Measurements from ENCODE around the gene MKX. TPM values are rescaled to one million over a fixed set of nuclear protein-coding genes. Genes with fewer than 3 reads are reported as not detected.
A peak's percentile ranks its signal among the peaks of the same experiment; 100 is the strongest.

MKX gene
- total RNA-seq, 4 donors from 2014 or later = 0.19 to 3.3 (median 1.4) TPM

DNA sequence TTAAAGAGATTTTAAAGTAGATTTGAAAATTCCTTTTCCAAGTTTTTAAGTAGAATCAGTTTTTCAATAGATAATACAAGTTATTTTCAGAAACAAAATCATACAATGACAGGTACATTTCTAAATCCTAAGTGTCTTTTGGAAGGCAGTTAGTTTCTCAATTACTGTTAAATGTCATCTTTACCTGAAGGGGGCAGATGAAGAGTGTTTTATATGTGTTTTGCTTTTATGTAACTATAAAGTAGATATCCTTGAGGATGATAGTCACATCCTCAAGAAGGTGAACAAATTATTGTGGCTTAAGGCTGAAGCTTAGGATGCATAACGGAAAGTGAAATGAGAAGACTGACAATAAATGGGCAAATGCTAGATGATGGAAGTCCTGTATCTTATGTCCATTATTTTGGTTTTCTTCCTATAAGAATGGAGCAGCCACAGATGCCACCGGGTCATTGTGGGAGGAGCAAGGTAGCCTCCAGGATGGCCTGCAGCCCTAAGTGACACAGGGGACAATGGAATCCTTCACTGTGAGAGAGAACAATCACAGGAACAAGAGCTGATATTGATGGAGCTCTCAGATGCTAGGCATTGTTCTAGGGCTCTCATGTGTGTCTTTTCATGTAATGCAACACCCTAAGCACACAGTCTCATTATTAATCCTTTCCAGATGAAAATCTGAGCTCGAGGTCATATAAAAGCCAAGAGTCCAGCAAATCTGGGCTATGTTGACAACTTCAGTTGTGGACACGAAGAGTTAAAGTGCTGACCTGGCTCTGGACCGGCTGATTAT lies 14.1 kb upstream of the MKX start:
- no peak overlapping the region for H3K4me3 ChIP-seq
- no peak overlapping the region for H3K27ac ChIP-seq
- no peaks in the 10 kb centered on the region for H3K9me3 ChIP-seq
- no peak for DNase-seq
- H3K27me3 ChIP-seq = peaks cover 0 to 14% (median 0%) of the 10 kb centered on the region in 4 donors
- no peaks in the 10 kb centered on the region for H3K4me1 ChIP-seq
- 61 to 62% methylated on average over 5 of the region's 5 CpGs for WGBS, 2 donors
- no peak for TF ChIP-seq POLR2A (IDR thresholded peaks at IDR 0.05)
- TF ChIP-seq, protein P1, sequence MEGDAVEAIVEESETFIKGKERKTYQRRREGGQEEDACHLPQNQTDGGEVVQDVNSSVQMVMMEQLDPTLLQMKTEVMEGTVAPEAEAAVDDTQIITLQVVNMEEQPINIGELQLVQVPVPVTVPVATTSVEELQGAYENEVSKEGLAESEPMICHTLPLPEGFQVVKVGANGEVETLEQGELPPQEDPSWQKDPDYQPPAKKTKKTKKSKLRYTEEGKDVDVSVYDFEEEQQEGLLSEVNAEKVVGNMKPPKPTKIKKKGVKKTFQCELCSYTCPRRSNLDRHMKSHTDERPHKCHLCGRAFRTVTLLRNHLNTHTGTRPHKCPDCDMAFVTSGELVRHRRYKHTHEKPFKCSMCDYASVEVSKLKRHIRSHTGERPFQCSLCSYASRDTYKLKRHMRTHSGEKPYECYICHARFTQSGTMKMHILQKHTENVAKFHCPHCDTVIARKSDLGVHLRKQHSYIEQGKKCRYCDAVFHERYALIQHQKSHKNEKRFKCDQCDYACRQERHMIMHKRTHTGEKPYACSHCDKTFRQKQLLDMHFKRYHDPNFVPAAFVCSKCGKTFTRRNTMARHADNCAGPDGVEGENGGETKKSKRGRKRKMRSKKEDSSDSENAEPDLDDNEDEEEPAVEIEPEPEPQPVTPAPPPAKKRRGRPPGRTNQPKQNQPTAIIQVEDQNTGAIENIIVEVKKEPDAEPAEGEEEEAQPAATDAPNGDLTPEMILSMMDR (IDR thresholded peaks at IDR 0.05) = peak in 1 of 6 experiments; percentile 9
- no peaks in the 10 kb centered on the region for H3K36me3 ChIP-seq
- intact Hi-C loops (cut with DNase I) = no loop called here

DNA sequence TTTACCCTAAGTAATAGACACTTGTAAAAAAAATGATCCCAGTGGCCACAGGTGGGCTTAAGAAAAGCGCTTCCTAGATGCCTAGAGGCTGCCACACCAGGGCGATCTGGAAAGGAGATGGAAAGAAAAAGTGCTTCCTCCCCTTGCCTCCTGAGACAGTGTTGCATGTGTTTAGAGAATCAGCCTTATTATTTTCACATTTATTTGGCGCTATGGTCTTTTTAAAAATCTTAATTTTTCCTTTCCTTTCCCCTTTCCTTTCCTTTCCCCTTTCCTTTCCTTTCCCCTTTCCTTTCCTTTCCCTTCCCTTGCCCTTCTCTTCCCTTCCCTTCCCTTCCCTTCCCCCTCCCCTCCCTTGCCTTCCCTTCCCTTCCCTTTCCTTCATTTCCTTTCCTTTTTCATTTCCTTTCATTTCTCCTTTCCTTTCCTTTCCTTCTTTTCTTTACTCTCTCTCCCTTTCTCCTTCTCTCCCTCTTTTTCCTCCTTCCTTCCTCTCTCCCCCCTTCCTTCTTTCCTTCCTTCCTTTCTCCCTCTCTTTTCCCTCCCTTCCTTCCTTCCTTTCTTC lies 7.1 kb upstream of the MKX start:
- Histone ChIP-seq H3K4me3 (no peak overlapping the region), H3K4me1 (no peaks in the 10 kb centered on the region), H3K27ac (no peak overlapping the region), H3K27me3 (peaks cover 0 to 59% (median 0%) of the 10 kb centered on the region in 4 donors), H3K9me3 (no peaks in the 10 kb centered on the region), H3K36me3 (no peaks in the 10 kb centered on the region)
- intact Hi-C loops (cut with DNase I) = no loop called here
- 62 to 91% methylated on average over 3 of the region's 3 CpGs for WGBS, 2 donors
- TF ChIP-seq, protein P1 (IDR thresholded peaks at IDR 0.05) = no peak
- TF ChIP-seq POLR2A (IDR thresholded peaks at IDR 0.05) = no peak
- no peak for DNase-seq

DNA sequence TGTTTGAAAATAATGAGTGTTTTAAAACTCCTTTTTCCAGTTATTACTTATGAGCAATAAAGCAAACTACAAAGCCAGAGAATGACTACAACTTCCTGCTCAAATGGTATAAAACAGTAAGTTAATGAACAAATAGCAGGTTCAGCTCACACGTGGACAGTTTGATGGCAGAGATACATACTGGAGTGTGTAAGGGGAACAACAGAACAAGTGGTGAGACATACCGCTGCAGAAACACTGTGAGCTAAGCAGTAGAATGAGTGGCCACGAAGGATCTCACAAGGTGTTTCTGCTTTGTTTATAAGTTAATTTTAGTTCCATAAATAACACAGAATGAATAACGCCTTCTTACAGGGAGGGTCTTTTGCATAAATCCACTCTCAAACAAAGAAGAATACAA lies 3.0 kb upstream of the MKX start:
- intact Hi-C loops (cut with DNase I) = loop anchor here (10.0 kb wide), 1 partner anchor 486 kb away; no protein-coding TSS in a partner anchor
- Histone ChIP-seq H3K36me3 (no peaks in the 10 kb centered on the region), H3K27ac (no peak overlapping the region), H3K9me3 (no peaks in the 10 kb centered on the region), H3K4me1 (peaks cover 22 to 35% (median 29%) of the 10 kb centered on the region in 3 donors), H3K27me3 (peaks cover 10 to 86% (median 13%) of the 10 kb centered on the region in 4 donors), H3K4me3 (no peak overlapping the region)
- 40 to 55% methylated on average over 4 of the region's 4 CpGs for WGBS, 2 donors
- TF ChIP-seq, protein P1 (IDR thresholded peaks at IDR 0.05) = no peak
- no peak for TF ChIP-seq POLR2A (IDR thresholded peaks at IDR 0.05)
- DNase-seq = no peak

DNA sequence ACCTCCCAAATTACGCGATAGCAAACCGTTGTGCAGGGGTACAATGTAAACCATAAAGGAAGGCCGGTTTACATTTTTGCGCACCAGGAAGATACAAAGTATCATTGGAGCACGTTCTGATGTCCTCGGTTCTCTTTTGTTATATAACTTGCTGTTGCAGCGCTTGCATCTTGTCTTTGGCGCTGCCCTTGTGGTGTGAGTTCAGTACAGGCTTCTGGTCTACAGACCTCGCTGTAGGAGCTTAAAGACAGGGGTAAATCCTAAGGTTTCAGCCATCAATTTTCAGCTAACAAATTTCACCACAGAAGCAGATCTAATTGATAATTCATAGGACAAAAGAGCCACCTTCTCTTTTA lies 1.5 kb upstream of the MKX start:
- TF ChIP-seq, protein P1 (IDR thresholded peaks at IDR 0.05) = no peak
- TF ChIP-seq POLR2A (IDR thresholded peaks at IDR 0.05) = no peak
- no peaks in the 10 kb centered on the region for H3K36me3 ChIP-seq
- H3K27ac ChIP-seq = no peak overlapping the region
- no peaks in the 10 kb centered on the region for H3K9me3 ChIP-seq
- H3K4me1 ChIP-seq = peaks cover 29 to 50% (median 36%) of the 10 kb centered on the region in 3 donors
- H3K4me3 ChIP-seq = no peak overlapping the region
- 46 to 51% methylated on average over 10 of the region's 10 CpGs for WGBS, 2 donors
- DNase-seq = no peak
- intact Hi-C loops (cut with DNase I) = loop anchor here (10.0 kb wide), 1 partner anchor 488 kb away; no protein-coding TSS in a partner anchor
- H3K27me3 ChIP-seq = peaks cover 10 to 96% (median 13%) of the 10 kb centered on the region in 4 donors
